ENCODE measurements around the gene RILPL2.

DNA sequence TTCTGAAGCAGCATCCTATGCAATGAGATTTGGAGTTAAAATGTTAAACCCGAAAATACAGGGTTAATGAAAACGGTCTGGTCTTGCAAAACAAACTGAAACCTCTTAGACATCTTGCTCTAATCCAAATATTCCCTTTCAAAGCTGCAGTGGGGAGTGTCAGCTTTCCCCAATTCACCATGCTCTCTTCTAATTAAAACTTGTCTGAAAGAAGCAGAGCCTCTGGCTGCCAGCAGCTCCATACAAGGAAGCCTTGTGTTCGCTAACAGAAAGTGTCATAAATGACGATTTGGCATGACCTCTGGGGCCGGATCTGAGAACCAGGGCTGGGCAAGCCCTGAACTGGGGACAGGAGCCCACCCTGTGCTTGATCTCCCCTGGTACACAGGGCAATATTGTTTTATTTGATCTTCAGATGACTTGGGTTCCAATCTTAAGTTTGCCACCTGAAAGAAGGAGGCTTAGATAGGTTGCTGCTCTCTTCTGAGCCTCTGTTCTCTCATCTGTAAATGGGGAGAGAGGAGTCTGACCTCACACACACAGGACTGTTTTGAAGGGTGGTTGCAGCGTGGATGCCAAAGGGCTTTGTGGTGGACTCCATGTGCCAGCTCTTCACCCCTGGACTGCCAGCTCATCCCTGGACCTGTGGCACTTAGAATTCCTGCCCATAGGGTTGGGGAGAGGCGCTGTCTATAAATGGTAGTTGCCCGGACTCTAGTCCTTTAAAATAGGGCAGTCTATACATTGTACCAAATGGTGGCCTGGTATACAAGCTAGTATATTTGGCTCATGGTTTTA, 44.7 kb downstream of the RILPL2 start:
- no peak for TF ChIP-seq EGR1 (IDR thresholded peaks at IDR 0.05)
- TF ChIP-seq EP300 (IDR thresholded peaks at IDR 0.05; ENCODE audit: borderline replicate concordance): no peak
- TF ChIP-seq CEBPB (IDR thresholded peaks at IDR 0.05): no peak

Measured in Ishikawa (cell line).